B cell (primary cell): ENCODE measurements around the gene SALL4. TPM values are rescaled to one million over a fixed set of nuclear protein-coding genes. Genes with fewer than 3 reads are reported as not detected.

Experiments used
- ATAC-seq: fragments of 200-7000 bp; cut with Tn5 transposase; one replicate; pipeline ENCODE4 v1.10.0; 2021; ENCODE audit warnings: low read depth, mild to moderate bottlenecking, moderate number of reproducible peaks, moderate library complexity
- CTCF ChIA-PET: fragments of 350-600 bp; sonication (Branson Sonifier 250); formaldehyde crosslinking; loops from one replicate; lab custom pipeline; 2021; ENCODE audit warnings: antibody characterized with exemption, inconsistent platforms; lab: Charles Lee
- POLR2A ChIA-PET: fragments of 350-600 bp; sonication (Branson Sonifier 250); formaldehyde crosslinking; loops from one replicate; lab custom pipeline; 2021; ENCODE audit warnings: antibody characterized with exemption; lab: Charles Lee
- DNase-seq: peaks from one replicate; pipeline ENCODE4 v3.0.0; 2013
- H2AFZ ChIP-seq: 2 replicates; pipeline ENCODE4 v1.6.1; 2012; ENCODE audit warnings: mild to moderate bottlenecking, low read depth, low read length; ENCODE audit not compliant: insufficient read depth, poor library complexity, severe bottlenecking
- H3K27ac ChIP-seq, 2 donors: 1 replicate in 1 of 2; 2 replicates in 1 of 2; pipeline ENCODE4 v1.5.1; 2012 to 2013; ENCODE audit warnings: low read length in 2 of 2, mild to moderate bottlenecking in 2 of 2, moderate library complexity in 1 of 2
- H3K27me3 ChIP-seq, 4 experiments: fragments of 200-600 bp in 1 of 4; sonication (generic) in 1 of 4; replicated peaks in 1 of 4; 1 replicate in 2 of 4; 2 replicates in 2 of 4; pipeline versions ENCODE4 v1.6.1 to v1.7.0; 2013 to 2016; ENCODE audit warnings: low read length in 3 of 4, mild to moderate bottlenecking in 2 of 4, mixed read lengths in 1 of 4, moderate library complexity in 1 of 4; ENCODE audit not compliant: insufficient read depth in 4 of 4, control insufficient read depth in 3 of 4; ENCODE audit errors: control extremely low read depth in 1 of 4
- H3K36me3 ChIP-seq, 2 experiments: replicated peaks in 1 of 2; 1 replicate in 1 of 2; 2 replicates in 1 of 2; pipeline versions ENCODE4 v1.6.1 to v1.7.1; 2013; ENCODE audit warnings: low read length in 1 of 2; ENCODE audit not compliant: insufficient read depth in 2 of 2, control insufficient read depth in 1 of 2; ENCODE audit errors: control extremely low read depth in 1 of 2, extremely low read depth in 1 of 2
- H3K4me1 ChIP-seq, 2 donors: fragments of 200-600 bp in 1 of 2; sonication (generic) in 1 of 2; 1 replicate in 1 of 2; 2 replicates in 1 of 2; pipeline versions ENCODE4 v1.5.1 to v1.6.1; 2013 to 2017; ENCODE audit warnings: low read length in 2 of 2; ENCODE audit not compliant: control insufficient read depth in 2 of 2, insufficient read depth in 2 of 2
- H3K4me2 ChIP-seq: replicated peaks from 2 replicates; pipeline ENCODE3; 2012; ENCODE audit warnings: mild to moderate bottlenecking, low read depth, low read length; ENCODE audit not compliant: poor library complexity, severe bottlenecking
- H3K4me3 ChIP-seq, 5 experiments: fragments of 200-600 bp in 1 of 5; sonication (generic) in 1 of 5; 1 replicate in 3 of 5; 2 replicates in 2 of 5; pipeline versions ENCODE4 v1.5.1 to v1.7.0; 2011 to 2016; ENCODE audit warnings: low read length in 4 of 5, mild to moderate bottlenecking in 4 of 5, low read depth in 2 of 5, control low read depth in 1 of 5, moderate library complexity in 1 of 5; ENCODE audit not compliant: insufficient read depth in 1 of 5; ENCODE audit errors: control extremely low read depth in 1 of 5, extremely low read depth in 1 of 5
- H3K79me2 ChIP-seq: fragments of 200-600 bp; sonication (generic); one replicate; pipeline ENCODE4 v1.6.0; 2016; ENCODE audit warnings: low read length; ENCODE audit not compliant: control insufficient read depth, insufficient read depth
- H3K9ac ChIP-seq: fragments of 200-600 bp; sonication (generic); 2 replicates; pipeline ENCODE4 v1.6.1; 2017; ENCODE audit warnings: mild to moderate bottlenecking, low read length, moderate library complexity
- H3K9me3 ChIP-seq, 3 donors: one replicate each; pipeline versions ENCODE4 v1.6.1 to v1.7.1; 2013; ENCODE audit warnings: low read length in 2 of 3; ENCODE audit not compliant: control insufficient read depth in 2 of 3, insufficient read depth in 1 of 3; ENCODE audit errors: control extremely low read depth in 1 of 3
- H4K20me1 ChIP-seq: 2 replicates; pipeline ENCODE4 v1.6.0; 2012; ENCODE audit warnings: mild to moderate bottlenecking, low read length; ENCODE audit not compliant: insufficient read depth, control insufficient read depth, poor library complexity, severe bottlenecking
- H3K27ac Mint-ChIP-seq: one replicate; pipeline ENCODE4 v1.8.0; 2021; ENCODE audit warnings: mixed read lengths
- H3K27me3 Mint-ChIP-seq: one replicate; pipeline ENCODE4 v1.8.0; 2021; ENCODE audit warnings: mixed read lengths
- H3K4me1 Mint-ChIP-seq: one replicate; pipeline ENCODE4 v1.8.0; 2021; ENCODE audit warnings: mixed read lengths
- H3K4me3 Mint-ChIP-seq: one replicate; pipeline ENCODE4 v1.8.0; 2021; ENCODE audit warnings: mixed read lengths
- H3K9me3 Mint-ChIP-seq: one replicate; pipeline ENCODE4 v1.8.0; 2022; ENCODE audit warnings: mixed read lengths; ENCODE audit not compliant: insufficient read depth
- EZH2 ChIP-seq: IDR thresholded peaks from 2 replicates; pipeline ENCODE4 v1.6.1; 2012; ENCODE audit warnings: borderline replicate concordance, low read depth, mild to moderate bottlenecking, moderate library complexity, low read length; ENCODE audit not compliant: insufficient read depth, poor library complexity, severe bottlenecking
- WGBS: methylation state at CpG from one replicate; pipeline ENCODE4 v1.1.5; 2013; ENCODE audit warnings: missing lambda C conversion rate; ENCODE audit not compliant: insufficient coverage; 5-methylcytosine and 5-hydroxymethylcytosine counted together
- intact Hi-C: fragments of 100-400 bp; cut with micrococcal nuclease; formaldehyde crosslinking; loops from one replicate; pipeline ENCODE4 v1.10.0; 2022
- polyA plus RNA-seq: library from polyadenylated mRNA; depleted of rRNA; stranded (reverse); fragments of >200 nt; gene quantifications from 2 replicates; pipeline ENCODE4 v1.2.3, GENCODE V29; 2012
- total RNA-seq, 2 donors: library from RNA; stranded (reverse); fragments of 120-200 nt in 1 of 2; gene quantifications; 1 replicate in 1 of 2; 2 replicates in 1 of 2; pipeline versions ENCODE4 v1.2.3 to v1.2.4, GENCODE V29; 2013 to 2022
- TF ChIP-seq, protein P1 (sequence below): fragments of 200-600 bp; IDR thresholded peaks from one replicate; pipeline ENCODE4 v1.8.0; 2022; ENCODE audit warnings: antibody characterized with exemption, mild to moderate bottlenecking

Gene SALL4
- total and polyA plus RNA-seq, 2 donors (not counting 1 experiment from before 2014, with no cell fraction given), result 0.21 TPM; not detected in 1

DNA sequence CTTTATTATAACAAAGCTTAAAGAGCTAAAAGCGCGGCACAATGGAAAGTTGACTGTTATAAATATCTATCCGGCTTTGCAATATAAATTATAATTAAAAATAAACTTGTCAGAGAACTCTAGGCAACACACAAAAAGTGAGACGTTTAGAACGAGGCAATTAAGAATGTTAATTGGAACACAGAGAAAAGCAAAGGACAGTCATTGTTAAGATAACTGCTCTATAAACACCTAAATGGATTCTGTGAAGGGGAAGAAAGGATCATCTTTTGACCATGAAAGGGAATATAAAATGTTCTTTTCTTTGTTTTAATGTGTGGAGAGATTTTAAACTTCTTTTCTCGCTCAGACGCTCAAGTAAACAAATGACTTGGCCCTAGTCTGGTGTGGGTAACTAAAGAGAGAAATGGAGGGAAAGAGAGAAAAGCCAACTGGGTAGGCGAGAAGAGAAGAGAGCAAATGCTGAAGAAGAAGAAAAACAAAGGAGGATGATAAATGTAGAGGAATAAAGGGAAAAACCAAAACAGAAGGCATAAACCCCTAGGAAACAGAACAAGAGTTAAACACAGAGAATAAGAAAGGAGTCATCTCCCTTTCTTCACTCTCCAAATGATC lies 9.3 kb upstream of the SALL4 start:
- no peak overlapping the region for H3K9ac ChIP-seq
- ATAC-seq (no peak), DNase-seq (no peak)
- H3K27ac ChIP-seq, result no peak overlapping the region
- no peaks in the 10 kb centered on the region for H3K36me3 ChIP-seq
- Mint-ChIP-seq H3K27ac (no peak overlapping the region), H3K9me3 (no peaks in the 10 kb centered on the region), H3K4me1 (no peaks in the 10 kb centered on the region), H3K27me3 (no peaks in the 10 kb centered on the region), H3K4me3 (no peak overlapping the region)
- no peak overlapping the region for H3K4me2 ChIP-seq
- intact Hi-C loops, result no loop called here
- no peak overlapping the region for H3K4me3 ChIP-seq
- H2AFZ ChIP-seq, result no peak overlapping the region
- TF ChIP-seq, protein P1, sequence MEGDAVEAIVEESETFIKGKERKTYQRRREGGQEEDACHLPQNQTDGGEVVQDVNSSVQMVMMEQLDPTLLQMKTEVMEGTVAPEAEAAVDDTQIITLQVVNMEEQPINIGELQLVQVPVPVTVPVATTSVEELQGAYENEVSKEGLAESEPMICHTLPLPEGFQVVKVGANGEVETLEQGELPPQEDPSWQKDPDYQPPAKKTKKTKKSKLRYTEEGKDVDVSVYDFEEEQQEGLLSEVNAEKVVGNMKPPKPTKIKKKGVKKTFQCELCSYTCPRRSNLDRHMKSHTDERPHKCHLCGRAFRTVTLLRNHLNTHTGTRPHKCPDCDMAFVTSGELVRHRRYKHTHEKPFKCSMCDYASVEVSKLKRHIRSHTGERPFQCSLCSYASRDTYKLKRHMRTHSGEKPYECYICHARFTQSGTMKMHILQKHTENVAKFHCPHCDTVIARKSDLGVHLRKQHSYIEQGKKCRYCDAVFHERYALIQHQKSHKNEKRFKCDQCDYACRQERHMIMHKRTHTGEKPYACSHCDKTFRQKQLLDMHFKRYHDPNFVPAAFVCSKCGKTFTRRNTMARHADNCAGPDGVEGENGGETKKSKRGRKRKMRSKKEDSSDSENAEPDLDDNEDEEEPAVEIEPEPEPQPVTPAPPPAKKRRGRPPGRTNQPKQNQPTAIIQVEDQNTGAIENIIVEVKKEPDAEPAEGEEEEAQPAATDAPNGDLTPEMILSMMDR, result no peak
- no peak for TF ChIP-seq EZH2
- H3K9me3 ChIP-seq, result no peaks in the 10 kb centered on the region
- H4K20me1 ChIP-seq, result no peaks in the 10 kb centered on the region
- CTCF ChIA-PET, result no interaction called here
- WGBS, result 100% methylated on average over 2 of the region's 8 CpGs
- H3K79me2 ChIP-seq, result no peaks in the 10 kb centered on the region
- POLR2A ChIA-PET, result no interaction called here
- H3K27me3 ChIP-seq, result no peaks in the 10 kb centered on the region
- H3K4me1 ChIP-seq, result no peaks in the 10 kb centered on the region

DNA sequence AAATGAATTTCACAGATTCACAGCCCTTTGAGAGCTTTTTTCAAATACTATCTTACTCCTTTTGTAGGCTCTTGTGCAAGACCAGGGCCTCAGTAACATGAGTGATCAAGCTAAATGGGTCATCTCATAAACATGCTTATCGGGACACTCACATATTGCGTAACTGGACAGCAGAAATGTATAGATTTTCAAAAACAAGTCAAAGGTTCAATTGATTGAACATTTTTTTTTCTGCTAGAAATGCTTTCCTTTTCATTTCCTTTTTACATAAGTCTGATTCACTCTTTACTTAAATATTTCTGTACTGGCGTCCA lies 8.7 kb upstream of the SALL4 start:
- TF ChIP-seq, protein P1, result no peak
- no peak for TF ChIP-seq EZH2
- Histone ChIP-seq H4K20me1 (no peaks in the 10 kb centered on the region), H3K27me3 (no peaks in the 10 kb centered on the region), H3K9ac (no peak overlapping the region), H2AFZ (no peak overlapping the region), H3K36me3 (no peaks in the 10 kb centered on the region), H3K27ac (no peak overlapping the region), H3K79me2 (no peaks in the 10 kb centered on the region), H3K4me3 (no peak overlapping the region), H3K9me3 (no peaks in the 10 kb centered on the region), H3K4me1 (no peaks in the 10 kb centered on the region), H3K4me2 (no peak overlapping the region)
- CTCF ChIA-PET, result no interaction called here
- intact Hi-C loops, result no loop called here
- POLR2A ChIA-PET, result no interaction called here
- H3K27ac Mint-ChIP-seq, result no peak overlapping the region
- H3K4me3 Mint-ChIP-seq, result no peak overlapping the region
- no peaks in the 10 kb centered on the region for H3K9me3 Mint-ChIP-seq
- 100% methylated on average over 1 of the region's 3 CpGs for WGBS
- H3K27me3 Mint-ChIP-seq, result peaks cover 5% of the 10 kb centered on the region
- H3K4me1 Mint-ChIP-seq, result no peaks in the 10 kb centered on the region
- no peak for ATAC-seq
- no peak for DNase-seq
